Central memory CD8-positive, alpha-beta T cell (primary cell): ENCODE measurements around the gene WNT5B.

Experiments used
- ATAC-seq: fragments of 150-1000 bp; cut with Tn5 transposase; replicated peaks from 2 replicates; pipeline ENCODE4 v1.10.0; 2022; ENCODE audit warnings: mild to moderate bottlenecking, moderate FRiP score, moderate number of reproducible peaks; ENCODE audit not compliant: poor library complexity, severe bottlenecking; ENCODE audit errors: extremely low read depth
- DNase-seq, 2 donors: peaks; one replicate each; pipeline ENCODE4 v3.0.0; 2021; ENCODE audit warnings: low spot score in 2 of 2
- H3K27ac Mint-ChIP-seq: one replicate; pipeline ENCODE4 v1.8.0; 2022; ENCODE audit warnings: low read depth, mild to moderate bottlenecking, moderate library complexity, mixed read lengths
- H3K27me3 Mint-ChIP-seq: one replicate; pipeline ENCODE4 v1.8.0; 2022; ENCODE audit warnings: mixed read lengths
- H3K36me3 Mint-ChIP-seq: one replicate; pipeline ENCODE4 v1.8.0; 2022; ENCODE audit warnings: mild to moderate bottlenecking, moderate library complexity, mixed read lengths; ENCODE audit not compliant: insufficient read depth
- H3K4me1 Mint-ChIP-seq: one replicate; pipeline ENCODE4 v1.8.0; 2022; ENCODE audit warnings: mixed read lengths
- H3K4me3 Mint-ChIP-seq: one replicate; pipeline ENCODE4 v1.8.0; 2022; ENCODE audit warnings: mild to moderate bottlenecking, moderate library complexity, mixed read lengths
- H3K9me3 Mint-ChIP-seq: one replicate; pipeline ENCODE4 v1.8.0; 2022; ENCODE audit warnings: mixed read lengths

Gene WNT5B

GRCh38 chr12:1619587-1619986, 9.4 kb upstream of the WNT5B start:
- H3K27me3 Mint-ChIP-seq: peaks cover 38% of the 10 kb centered on the region
- ATAC-seq: no peak
- H3K9me3 Mint-ChIP-seq: no peaks in the 10 kb centered on the region
- no peaks in the 10 kb centered on the region for H3K4me1 Mint-ChIP-seq
- DNase-seq: no peak
- no peak overlapping the region for H3K4me3 Mint-ChIP-seq
- H3K27ac Mint-ChIP-seq: peak overlapping the region; percentile 1
- no peaks in the 10 kb centered on the region for H3K36me3 Mint-ChIP-seq

DNA sequence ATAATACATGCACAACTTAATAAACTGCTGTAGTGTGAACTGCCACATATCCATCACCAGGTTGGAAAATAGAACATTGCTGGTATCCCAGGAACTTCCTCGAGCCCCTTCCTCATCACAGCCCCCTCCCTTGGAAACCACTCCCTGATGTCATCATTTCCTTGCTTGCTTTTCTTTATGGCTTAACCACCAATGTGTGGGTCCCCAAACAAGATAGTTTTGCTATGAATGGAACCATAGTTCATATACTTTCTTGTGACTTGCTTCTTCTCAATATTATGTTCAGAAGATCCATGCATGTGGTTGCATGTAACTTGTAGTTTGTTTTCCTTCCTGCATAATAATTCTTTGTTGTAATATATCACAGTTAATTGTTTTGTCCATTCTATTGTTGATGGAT, 8.9 kb upstream of the WNT5B start:
- no peaks in the 10 kb centered on the region for H3K4me1 Mint-ChIP-seq

GRCh38 chr12:1622406-1622805, 6.6 kb upstream of the WNT5B start:
- ATAC-seq: no peak
- Mint-ChIP-seq H3K27me3 (peaks cover 39% of the 10 kb centered on the region), H3K27ac (no peak overlapping the region), H3K36me3 (no peaks in the 10 kb centered on the region), H3K4me1 (no peaks in the 10 kb centered on the region), H3K9me3 (no peaks in the 10 kb centered on the region), H3K4me3 (no peak overlapping the region)
- no peak for DNase-seq

More for the DNA sequence above, 8.9 kb upstream of the WNT5B start:
- H3K36me3 Mint-ChIP-seq: no peaks in the 10 kb centered on the region
- peaks cover 43% of the 10 kb centered on the region for H3K27me3 Mint-ChIP-seq
- DNase-seq (no peak), ATAC-seq (no peak)
- H3K9me3 Mint-ChIP-seq: no peaks in the 10 kb centered on the region
- peak overlapping the region; percentile 1 for H3K27ac Mint-ChIP-seq
- no peak overlapping the region for H3K4me3 Mint-ChIP-seq

DNA sequence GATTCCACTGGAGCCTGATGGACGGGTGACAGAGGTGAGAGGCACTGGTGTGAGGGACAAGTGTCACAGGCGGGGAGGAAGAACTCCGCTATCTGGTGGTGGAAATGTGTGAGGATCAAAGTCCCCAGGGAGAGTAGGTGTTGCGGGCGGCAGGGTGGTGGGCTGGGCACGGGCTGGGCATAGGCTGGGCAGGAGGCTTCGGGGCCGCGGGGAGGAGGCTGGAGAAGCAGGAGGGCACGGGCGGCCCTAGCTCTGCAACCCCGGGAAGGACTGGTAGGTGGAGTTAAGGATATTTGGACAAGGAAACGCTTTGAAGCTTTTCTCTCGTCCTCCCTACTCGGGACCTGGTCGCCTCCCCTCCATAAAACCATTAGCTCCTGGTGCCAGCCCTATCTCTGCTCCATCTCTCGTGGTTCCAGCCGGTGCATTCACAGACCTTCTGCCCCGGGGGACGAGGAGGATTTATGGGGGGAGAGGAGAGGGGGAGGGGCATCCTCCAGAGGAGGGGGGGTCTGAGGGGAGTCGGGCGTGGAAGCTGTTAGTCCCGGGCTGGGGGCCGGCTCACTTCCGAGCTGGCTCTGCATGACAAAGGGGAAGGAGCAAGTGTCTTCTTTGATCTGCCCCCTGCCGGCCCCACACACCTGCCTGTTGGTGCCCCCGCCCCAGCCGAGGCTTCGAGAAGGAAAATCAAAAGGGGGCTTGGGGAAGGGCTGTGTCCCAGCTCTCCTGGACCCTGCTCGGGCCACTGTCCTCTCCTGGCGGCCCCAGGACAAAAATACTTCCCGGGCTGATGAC, 504 bp downstream of the WNT5B start:
- Mint-ChIP-seq H3K27ac (no peak overlapping the region), H3K36me3 (no peaks in the 10 kb centered on the region), H3K27me3 (peaks cover 66% of the 10 kb centered on the region), H3K4me3 (peak overlapping the region; percentile 63), H3K4me1 (peaks cover 12% of the 10 kb centered on the region), H3K9me3 (no peaks in the 10 kb centered on the region)
- ATAC-seq: no peak
- no peak for DNase-seq

- peak; percentile 50 for ATAC-seq
- peaks cover 66% of the 10 kb centered on the region for H3K27me3 Mint-ChIP-seq
- H3K9me3 Mint-ChIP-seq: no peaks in the 10 kb centered on the region
- H3K4me1 Mint-ChIP-seq: peaks cover 12% of the 10 kb centered on the region
- H3K27ac Mint-ChIP-seq: no peak overlapping the region
- H3K36me3 Mint-ChIP-seq: no peaks in the 10 kb centered on the region
- no peak for DNase-seq
- peak overlapping the region; percentile 63 for H3K4me3 Mint-ChIP-seq
Measured at GRCh38 chr12:1630133-1630826, 1.2 kb downstream of the WNT5B start.

DNA sequence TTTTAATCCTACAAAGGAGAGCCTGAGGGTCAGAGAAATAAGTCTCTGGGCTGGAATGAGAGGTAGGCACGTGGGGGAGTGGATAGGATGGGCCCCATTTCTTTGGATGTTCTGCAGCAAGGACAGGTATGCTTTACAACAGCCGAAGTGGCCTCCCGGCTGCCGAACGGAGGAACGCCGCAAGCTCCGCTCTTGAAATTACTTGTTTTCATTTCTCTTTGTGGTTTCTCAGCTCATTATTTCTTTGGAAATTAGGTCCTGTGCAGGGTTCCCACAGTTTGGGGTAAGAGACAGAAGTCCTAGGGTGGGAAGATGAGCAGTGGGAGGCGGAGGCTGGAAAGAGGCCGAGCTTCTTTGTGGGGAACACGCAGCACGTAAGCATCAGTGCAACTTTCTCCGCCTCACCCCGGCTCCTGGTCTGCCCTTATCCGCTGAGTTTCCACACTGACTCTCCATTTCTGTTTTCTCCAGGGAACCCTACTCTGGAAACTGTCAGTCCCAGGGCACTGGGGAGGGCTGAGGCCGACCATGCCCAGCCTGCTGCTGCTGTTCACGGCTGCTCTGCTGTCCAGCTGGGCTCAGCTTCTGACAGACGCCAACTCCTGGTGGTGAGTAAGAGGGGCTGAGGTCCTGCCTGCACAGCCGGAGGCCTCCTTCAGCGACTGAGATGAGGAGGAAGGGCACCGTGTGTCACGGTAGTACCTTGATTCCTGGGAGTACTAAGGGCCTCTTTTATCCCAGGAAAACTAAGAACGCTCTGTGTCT, 2.0 kb downstream of the WNT5B start:
- Mint-ChIP-seq H3K4me3 (peak overlapping the region; percentile 63), H3K36me3 (no peaks in the 10 kb centered on the region), H3K27me3 (peaks cover 73% of the 10 kb centered on the region), H3K27ac (no peak overlapping the region), H3K9me3 (no peaks in the 10 kb centered on the region), H3K4me1 (peaks cover 12% of the 10 kb centered on the region)
- no peak for DNase-seq
- ATAC-seq: no peak

DNA sequence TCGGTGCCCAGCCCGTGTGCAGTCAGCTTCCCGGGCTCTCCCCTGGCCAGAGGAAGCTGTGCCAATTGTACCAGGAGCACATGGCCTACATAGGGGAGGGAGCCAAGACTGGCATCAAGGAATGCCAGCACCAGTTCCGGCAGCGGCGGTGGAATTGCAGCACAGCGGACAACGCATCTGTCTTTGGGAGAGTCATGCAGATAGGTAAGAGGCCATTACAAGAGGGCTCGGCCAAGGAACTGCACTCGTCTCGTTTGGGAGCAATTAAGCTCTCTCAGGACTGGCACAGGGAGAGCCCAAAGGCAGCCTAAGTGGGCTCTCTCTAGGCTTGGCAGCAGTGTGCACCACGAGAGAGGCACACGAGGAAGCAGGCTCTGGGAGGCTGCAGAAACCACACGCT, 3.7 kb downstream of the WNT5B start:
- DNase-seq (no peak), ATAC-seq (no peak)
- no peaks in the 10 kb centered on the region for H3K9me3 Mint-ChIP-seq
- H3K27me3 Mint-ChIP-seq: peaks cover 76% of the 10 kb centered on the region
- H3K36me3 Mint-ChIP-seq: no peaks in the 10 kb centered on the region
- H3K4me1 Mint-ChIP-seq: peaks cover 12% of the 10 kb centered on the region
- H3K4me3 Mint-ChIP-seq: no peak overlapping the region
- H3K27ac Mint-ChIP-seq: no peak overlapping the region

DNA sequence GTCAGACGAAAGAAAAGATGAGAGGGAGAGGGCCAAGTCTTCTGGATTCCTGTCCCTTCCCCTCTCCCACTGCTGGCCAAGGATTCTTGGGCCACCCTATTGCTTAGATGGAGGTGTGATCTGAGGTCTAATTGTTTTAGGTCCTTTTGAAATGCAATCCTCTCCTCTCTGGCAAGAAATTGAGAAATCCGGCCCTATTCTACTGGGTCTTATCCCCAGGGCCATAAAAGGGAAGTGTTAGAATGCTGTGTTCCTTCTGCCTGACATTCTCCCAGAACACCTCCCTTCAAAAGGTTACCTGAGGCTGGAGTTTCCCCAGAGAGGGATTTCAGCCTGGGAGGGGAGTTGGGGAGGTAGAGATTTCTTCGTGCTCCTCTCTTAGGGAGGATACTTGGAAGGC, 4.4 kb downstream of the WNT5B start:
- Mint-ChIP-seq H3K27ac (no peak overlapping the region), H3K36me3 (no peaks in the 10 kb centered on the region), H3K27me3 (peaks cover 71% of the 10 kb centered on the region), H3K4me3 (no peak overlapping the region), H3K9me3 (no peaks in the 10 kb centered on the region), H3K4me1 (peaks cover 12% of the 10 kb centered on the region)
- no peak for ATAC-seq
- no peak for DNase-seq

DNA sequence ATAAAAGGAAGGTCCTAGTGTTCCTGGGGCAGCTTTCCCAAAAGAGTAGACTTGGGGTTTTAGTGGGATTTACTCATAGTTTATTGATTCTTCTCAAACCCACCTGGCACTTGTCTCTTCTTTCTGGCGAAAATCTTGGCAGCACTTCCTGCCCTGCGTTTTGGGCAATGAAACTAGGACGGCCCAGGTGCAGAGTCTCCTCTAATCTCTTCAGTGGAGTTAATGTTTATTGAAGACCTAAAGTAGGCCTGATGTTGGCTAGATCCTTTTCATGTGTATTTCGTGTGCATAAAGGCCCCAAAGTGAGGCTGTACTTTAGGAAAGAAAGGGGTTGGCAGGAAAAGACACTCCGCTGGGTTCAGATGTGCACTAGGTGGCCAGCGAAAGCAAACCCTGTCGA, 5.1 kb downstream of the WNT5B start:
- Mint-ChIP-seq H3K4me3 (no peak overlapping the region), H3K36me3 (no peaks in the 10 kb centered on the region), H3K27me3 (peaks cover 64% of the 10 kb centered on the region), H3K27ac (no peak overlapping the region), H3K4me1 (peaks cover 8% of the 10 kb centered on the region), H3K9me3 (no peaks in the 10 kb centered on the region)
- DNase-seq (no peak), ATAC-seq (no peak)

DNA sequence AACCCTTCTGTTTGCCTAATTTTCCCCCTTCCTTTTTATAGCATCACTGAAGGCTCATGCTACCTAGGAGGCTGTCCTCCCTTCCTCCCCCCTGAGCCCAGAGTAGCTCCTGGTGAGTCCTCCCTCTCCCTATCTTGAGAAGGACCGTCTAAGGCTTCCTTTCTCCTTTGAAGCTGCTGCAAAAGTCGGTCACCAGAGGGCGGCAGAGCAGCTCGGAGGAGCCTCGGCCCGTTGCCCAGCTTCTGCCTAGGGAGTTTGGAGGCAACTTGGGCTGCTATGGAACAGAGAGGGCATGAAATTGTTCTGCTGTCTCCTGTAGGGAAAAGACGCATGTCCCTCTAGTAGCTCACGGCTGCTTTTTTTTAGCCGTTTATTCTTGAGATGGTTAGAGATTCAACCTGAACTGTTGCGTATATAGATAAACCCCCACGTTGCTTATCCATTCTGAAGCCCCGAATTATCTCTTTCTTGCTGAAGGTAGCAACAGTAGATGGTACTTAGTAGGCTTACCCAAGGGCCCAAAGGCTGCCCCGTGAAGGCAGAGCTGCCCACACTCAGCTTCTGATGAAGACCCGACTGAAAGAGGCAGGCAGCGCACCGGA, 5.7 kb downstream of the WNT5B start:
- ATAC-seq (peak; percentile 49), DNase-seq (peak; percentile 38 to 50)
- Mint-ChIP-seq H3K27me3 (peaks cover 59% of the 10 kb centered on the region), H3K27ac (no peak overlapping the region), H3K36me3 (no peaks in the 10 kb centered on the region), H3K4me3 (no peak overlapping the region), H3K4me1 (peaks cover 5% of the 10 kb centered on the region), H3K9me3 (no peaks in the 10 kb centered on the region)

DNA sequence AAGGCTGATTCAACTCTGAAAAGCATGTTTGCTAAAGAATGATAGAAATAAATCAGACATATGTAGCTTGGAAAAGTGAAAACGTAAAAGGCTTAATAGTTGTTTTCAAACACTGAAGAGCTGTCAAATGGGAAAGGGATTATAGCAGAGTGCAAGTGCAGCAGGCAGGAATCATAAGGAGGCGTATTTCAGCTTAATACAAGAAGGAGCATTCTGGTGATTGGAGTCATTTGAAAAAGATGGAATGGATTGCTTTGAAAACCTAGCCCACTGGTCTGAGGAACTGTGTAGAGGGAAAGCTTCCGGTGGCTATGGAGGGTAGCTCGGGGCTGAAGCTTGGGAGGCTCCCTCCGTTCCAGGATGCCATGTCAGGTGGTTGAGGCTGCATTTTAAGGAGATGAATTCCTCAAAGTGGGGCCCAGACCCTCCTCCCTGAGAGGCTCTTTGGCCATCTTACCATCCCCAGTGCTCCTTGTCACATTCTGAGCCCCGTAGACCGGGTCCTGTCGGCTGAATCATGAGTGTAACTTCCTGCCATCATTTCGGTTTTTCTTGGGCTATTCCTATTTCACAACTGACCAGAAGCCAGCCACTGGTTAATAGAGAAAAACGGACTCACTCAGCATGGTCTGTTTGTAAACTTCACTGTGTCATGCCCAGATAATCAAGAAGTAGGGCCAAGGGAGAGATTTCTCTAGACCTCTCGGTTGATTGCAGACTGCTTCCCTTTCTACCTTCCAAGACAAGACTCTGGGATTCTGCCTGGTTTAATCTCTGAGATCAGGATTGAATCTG, 6.5 kb downstream of the WNT5B start:
- Mint-ChIP-seq H3K27me3 (peaks cover 54% of the 10 kb centered on the region), H3K4me1 (peaks cover 5% of the 10 kb centered on the region), H3K9me3 (no peaks in the 10 kb centered on the region), H3K27ac (no peak overlapping the region), H3K4me3 (no peak overlapping the region), H3K36me3 (no peaks in the 10 kb centered on the region)
- DNase-seq: no peak
- no peak for ATAC-seq

DNA sequence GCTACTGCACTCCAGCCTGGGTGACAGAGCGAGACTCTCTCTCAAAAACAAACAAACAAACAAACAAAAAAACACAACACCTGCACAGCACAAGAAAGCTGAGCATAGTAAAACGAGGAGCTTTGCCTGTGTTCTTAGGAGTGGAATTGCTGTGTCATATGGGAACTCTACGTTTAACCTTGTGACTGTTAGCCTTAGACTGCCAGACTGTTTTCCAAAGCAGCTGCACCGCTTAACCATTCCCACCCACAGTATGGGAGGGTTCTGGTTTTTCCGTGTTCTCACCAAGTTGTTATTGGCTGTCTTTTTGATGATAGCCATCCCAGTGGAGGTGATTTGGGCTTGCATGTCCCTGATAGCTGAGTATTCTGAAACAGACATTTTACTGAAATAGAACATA, 9.2 kb downstream of the WNT5B start:
- no peak overlapping the region for H3K27ac Mint-ChIP-seq

More for the DNA sequence above, 9.2 kb downstream of the WNT5B start:
- no peak overlapping the region for H3K4me3 Mint-ChIP-seq
- no peaks in the 10 kb centered on the region for H3K36me3 Mint-ChIP-seq
- ATAC-seq (no peak), DNase-seq (no peak)
- H3K4me1 Mint-ChIP-seq: no peaks in the 10 kb centered on the region
- H3K27me3 Mint-ChIP-seq: peaks cover 42% of the 10 kb centered on the region
- no peaks in the 10 kb centered on the region for H3K9me3 Mint-ChIP-seq
